22Rv1 (cell line): ENCODE results near the gene SLC2A1.
A peak's percentile ranks its signal among the peaks of the same experiment; 100 is the strongest.

Source experiments
- H3K27ac ChIP-seq: fragments of 450-650 bp; 2 replicates; pipeline ENCODE4 v1.5.1; 2017
- ZFX ChIP-seq: fragments of 450-650 bp; IDR thresholded peaks from 2 replicates; pipeline ENCODE4 v1.6.1; 2017; ENCODE audit warnings: antibody characterized with exemption, borderline replicate concordance
- TF ChIP-seq, protein P1 (sequence below): fragments of 450-650 bp; IDR thresholded peaks from 2 replicates; pipeline ENCODE4 v1.5.1; 2017; ENCODE audit warnings: mild to moderate bottlenecking

The SLC2A1 gene

DNA sequence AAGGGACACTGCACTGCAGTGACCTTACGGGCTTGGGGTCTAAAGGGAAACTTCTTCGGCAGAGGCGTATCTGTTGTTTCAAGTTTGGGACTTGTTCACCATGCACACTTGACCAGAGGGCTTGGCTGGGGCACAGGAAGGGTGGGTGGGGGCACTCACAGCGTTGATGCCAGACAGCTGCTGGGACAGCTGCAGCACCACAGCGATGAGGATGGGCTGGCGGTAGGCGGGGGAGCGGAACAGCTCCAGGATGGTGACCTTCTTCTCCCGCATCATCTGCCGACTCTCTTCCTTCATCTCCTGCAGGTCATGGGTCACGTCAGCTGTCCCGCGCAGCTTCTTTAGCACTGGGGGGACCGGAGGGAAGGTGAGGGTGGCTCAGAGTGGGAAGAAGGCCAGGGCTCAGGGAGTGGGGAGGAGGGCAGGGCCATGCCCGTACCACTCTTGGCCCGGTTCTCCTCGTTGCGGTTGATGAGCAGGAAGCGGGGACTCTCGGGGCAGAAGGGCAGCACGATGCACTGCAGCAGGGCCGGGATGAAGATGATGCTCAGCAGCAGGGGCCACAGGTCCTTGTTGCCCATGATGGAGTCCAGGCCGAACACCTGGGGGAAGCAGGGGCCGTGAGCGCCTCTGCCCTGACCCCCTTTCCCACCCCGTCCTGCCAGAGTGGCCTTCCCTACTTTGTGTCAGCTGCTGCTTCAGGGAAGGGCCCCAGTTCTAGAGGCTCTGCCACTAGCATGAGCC lies 29.1 kb downstream of the SLC2A1 start:
- H3K27ac ChIP-seq, result no peak overlapping the region
- TF ChIP-seq, protein P1, sequence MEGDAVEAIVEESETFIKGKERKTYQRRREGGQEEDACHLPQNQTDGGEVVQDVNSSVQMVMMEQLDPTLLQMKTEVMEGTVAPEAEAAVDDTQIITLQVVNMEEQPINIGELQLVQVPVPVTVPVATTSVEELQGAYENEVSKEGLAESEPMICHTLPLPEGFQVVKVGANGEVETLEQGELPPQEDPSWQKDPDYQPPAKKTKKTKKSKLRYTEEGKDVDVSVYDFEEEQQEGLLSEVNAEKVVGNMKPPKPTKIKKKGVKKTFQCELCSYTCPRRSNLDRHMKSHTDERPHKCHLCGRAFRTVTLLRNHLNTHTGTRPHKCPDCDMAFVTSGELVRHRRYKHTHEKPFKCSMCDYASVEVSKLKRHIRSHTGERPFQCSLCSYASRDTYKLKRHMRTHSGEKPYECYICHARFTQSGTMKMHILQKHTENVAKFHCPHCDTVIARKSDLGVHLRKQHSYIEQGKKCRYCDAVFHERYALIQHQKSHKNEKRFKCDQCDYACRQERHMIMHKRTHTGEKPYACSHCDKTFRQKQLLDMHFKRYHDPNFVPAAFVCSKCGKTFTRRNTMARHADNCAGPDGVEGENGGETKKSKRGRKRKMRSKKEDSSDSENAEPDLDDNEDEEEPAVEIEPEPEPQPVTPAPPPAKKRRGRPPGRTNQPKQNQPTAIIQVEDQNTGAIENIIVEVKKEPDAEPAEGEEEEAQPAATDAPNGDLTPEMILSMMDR, result no peak
- TF ChIP-seq ZFX, result no peak

DNA sequence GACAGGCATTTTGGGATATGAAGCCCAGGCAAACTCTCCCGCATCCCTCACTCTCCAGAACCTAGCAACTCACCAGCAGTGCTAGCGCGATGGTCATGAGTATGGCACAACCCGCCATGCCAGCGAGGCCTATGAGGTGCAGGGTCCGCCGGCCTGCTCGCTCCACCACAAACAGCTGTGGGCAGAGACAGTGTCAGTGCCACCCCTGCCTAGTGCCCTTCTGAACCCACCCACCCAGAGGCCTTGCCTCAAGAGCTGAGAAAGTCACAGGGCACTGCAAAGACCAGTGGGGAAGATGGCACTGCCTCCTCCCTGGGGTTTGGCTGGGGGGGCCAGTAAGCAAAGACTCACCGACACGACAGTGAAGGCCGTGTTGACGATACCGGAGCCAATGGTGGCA lies 29.8 kb downstream of the SLC2A1 start:
- no peak overlapping the region for H3K27ac ChIP-seq
- no peak for TF ChIP-seq ZFX
- TF ChIP-seq, protein P1, result no peak

DNA sequence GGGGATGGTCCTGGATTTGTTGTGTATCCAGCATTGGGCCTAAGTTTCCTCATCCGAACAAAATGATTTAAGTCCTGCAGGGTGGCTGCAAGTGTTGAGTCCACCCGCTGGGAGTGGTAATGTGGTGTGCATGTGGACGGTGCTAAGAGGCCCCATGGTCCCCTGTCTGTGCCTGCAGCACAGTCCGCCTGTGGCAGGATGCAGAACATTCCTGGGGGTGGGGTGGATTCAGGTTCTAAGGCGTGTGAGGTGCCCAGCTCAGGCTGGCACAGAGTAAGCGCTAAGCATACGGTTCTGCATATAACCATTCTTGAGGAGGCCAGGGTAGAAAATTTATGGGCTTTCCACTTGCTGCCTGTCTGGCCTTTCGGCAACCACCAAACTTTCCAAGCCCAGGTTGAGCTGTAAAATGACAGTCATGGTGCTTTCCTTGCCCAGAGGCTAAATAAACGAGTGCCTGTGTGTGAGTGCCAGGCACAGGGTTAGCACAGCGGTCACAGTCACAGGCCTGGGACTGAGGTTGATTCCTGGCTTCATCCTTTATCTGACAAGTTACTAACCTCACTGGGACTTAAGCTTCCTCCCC lies 30.7 kb downstream of the SLC2A1 start:
- H3K27ac ChIP-seq, result no peak overlapping the region
- TF ChIP-seq ZFX, result no peak
- TF ChIP-seq, protein P1, result no peak

DNA sequence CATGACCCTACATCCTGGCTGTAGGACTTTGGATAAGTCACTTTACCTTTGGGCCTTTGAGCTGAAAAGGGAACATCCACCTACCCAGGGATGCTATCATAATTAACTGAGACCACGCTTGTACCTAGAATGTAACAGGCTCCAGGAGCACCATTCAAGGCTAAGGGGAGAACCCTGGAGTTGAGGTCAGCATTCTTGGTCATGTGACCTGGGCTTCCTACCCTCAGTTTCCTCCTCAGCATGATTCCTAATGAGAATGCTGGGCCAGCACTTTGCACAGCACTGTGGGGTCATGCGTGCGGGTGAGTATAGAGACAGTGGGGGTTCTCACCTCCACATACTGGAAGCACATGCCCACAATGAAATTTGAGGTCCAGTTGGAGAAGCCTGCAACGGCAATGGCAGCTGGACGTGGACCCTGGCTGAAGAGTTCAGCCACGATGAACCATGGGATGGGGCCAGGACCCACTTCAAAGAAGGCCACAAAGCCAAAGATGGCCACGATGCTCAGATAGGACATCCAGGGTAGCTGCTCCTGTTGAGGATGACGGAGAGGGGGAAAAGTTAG lies 31.3 kb downstream of the SLC2A1 start:
- no peak overlapping the region for H3K27ac ChIP-seq
- no peak for TF ChIP-seq ZFX
- TF ChIP-seq, protein P1, result no peak

DNA sequence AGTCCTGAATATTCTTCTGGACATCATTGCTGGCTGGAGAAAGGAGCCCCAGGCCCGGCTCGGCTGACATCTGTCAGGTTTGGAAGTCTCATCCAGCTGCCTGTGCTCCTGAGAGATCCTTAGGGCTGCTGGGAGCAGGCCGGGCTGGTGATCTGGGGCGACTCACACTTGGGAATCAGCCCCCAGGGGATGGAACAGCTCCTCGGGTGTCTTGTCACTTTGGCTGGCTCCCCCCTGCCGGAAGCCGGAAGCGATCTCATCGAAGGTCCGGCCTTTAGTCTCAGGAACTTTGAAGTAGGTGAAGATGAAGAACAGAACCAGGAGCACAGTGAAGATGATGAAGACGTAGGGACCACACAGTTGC lies 31.8 kb downstream of the SLC2A1 start:
- H3K27ac ChIP-seq, result no peak overlapping the region
- no peak for TF ChIP-seq ZFX
- TF ChIP-seq, protein P1, result no peak

DNA sequence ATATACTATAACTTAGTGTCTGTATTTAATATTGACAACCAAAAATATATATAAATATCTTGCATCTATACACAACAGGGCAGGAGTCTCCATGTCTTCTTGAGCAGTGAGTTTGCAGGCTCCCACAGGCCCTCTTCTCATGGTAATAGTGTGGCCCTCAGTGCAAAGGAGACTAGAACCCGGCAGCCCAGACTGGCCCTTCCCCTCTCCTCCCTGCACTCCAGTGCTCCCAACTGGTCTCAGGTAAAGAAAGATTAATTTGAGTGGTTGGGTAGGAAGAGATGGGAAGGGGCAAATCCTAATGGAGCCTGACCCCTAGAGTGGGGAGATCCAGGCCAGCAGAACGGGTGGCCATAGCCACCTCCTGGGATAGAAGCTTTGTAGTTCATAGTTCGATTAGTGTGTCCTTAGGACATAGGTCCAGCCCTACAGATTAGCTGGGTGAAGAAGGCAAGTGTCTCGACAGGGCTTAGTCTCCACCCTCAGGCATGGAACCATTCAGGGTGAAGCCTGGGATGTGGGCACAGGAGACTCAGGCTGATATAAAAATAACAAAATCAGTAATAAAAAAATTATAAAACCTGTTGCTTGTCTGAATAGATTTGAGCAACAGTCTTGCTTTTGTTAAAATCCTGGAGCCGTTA lies 32.3 kb downstream of the SLC2A1 start:
- H3K27ac ChIP-seq, result peak overlapping the region; percentile 75; the same call in 1 of the 2 replicates
- TF ChIP-seq, protein P1, result no peak
- no peak for TF ChIP-seq ZFX
